Keratinocyte (primary cell): ENCODE results near the gene NRXN2. TPM values are rescaled to one million over a fixed set of nuclear protein-coding genes. Genes with fewer than 3 reads are reported as not detected.

Experiments
- DNase-seq: peaks from one replicate; pipeline ENCODE4 v3.0.0-alpha.2; 2011; ENCODE audit warnings: low read depth, missing footprints, low spot score
- FAIRE-seq: peaks from 2 replicates; lab custom pipeline; 2011; peaks lifted over from hg19 to GRCh38; lab: Jason Lieb, UNC
- H2AFZ ChIP-seq: 2 replicates; pipeline ENCODE4 v1.6.0; 2012; ENCODE audit warnings: low read length, control low read depth, inconsistent platforms; ENCODE audit not compliant: control insufficient read depth
- H3K27ac ChIP-seq: 2 replicates; pipeline ENCODE4 v1.5.1; 2011; ENCODE audit warnings: low read length; ENCODE audit not compliant: control insufficient read depth, insufficient read depth
- H3K27me3 ChIP-seq: 3 replicates; pipeline ENCODE4 v1.6.0; 2011; ENCODE audit warnings: low read length; ENCODE audit not compliant: control insufficient read depth, insufficient read depth; ENCODE audit errors: extremely low read depth
- H3K36me3 ChIP-seq, 2 experiments: 2 replicates in 1 of 2; 3 replicates in 1 of 2; pipeline ENCODE4 v1.5.1; 2011; ENCODE audit warnings: low read length in 2 of 2, mild to moderate bottlenecking in 1 of 2; ENCODE audit not compliant: control insufficient read depth in 2 of 2, insufficient read depth in 2 of 2; ENCODE audit errors: extremely low read depth in 1 of 2
- H3K4me1 ChIP-seq: 3 replicates; pipeline ENCODE4 v1.5.1; 2011; ENCODE audit warnings: low read length; ENCODE audit not compliant: control insufficient read depth, insufficient read depth; ENCODE audit errors: extremely low read depth
- H3K4me2 ChIP-seq: 3 replicates; pipeline ENCODE4 v1.6.0; 2011; ENCODE audit warnings: low read depth, low read length; ENCODE audit not compliant: control insufficient read depth, insufficient read depth; ENCODE audit errors: extremely low read depth
- H3K4me3 ChIP-seq, 3 experiments: fragments of 200-600 bp in 1 of 3; sonication (generic) in 1 of 3; 2 replicates in 2 of 3; 3 replicates in 1 of 3; pipeline ENCODE4 v1.5.1; 2011 to 2016; ENCODE audit warnings: low read length in 3 of 3, mild to moderate bottlenecking in 3 of 3, control low read depth in 2 of 3, inconsistent platforms in 1 of 3, low read depth in 1 of 3, mixed read lengths in 1 of 3, mixed run types in 1 of 3, moderate library complexity in 1 of 3; ENCODE audit not compliant: control insufficient read depth in 2 of 3, insufficient read depth in 2 of 3; ENCODE audit errors: extremely low read depth in 1 of 3
- H3K79me2 ChIP-seq: 2 replicates; pipeline ENCODE4 v1.6.0; 2012; ENCODE audit warnings: low read length; ENCODE audit not compliant: control insufficient read depth, insufficient read depth
- H3K9ac ChIP-seq: 3 replicates; pipeline ENCODE4 v1.6.0; 2011; ENCODE audit warnings: low read length; ENCODE audit not compliant: control insufficient read depth, insufficient read depth; ENCODE audit errors: extremely low read depth
- H3K9me1 ChIP-seq: 3 replicates; pipeline ENCODE4 v1.6.0; 2011; ENCODE audit warnings: low read length; ENCODE audit not compliant: control insufficient read depth, insufficient read depth; ENCODE audit errors: extremely low read depth
- H3K9me3 ChIP-seq: 2 replicates; pipeline ENCODE4 v1.5.1; 2012; ENCODE audit warnings: low read depth, low read length; ENCODE audit not compliant: control insufficient read depth
- H4K20me1 ChIP-seq: 3 replicates; pipeline ENCODE4 v1.6.0; 2011; ENCODE audit warnings: low read length; ENCODE audit not compliant: control insufficient read depth, insufficient read depth; ENCODE audit errors: extremely low read depth
- CTCF ChIP-seq, 3 experiments: IDR thresholded peaks in 1 of 3; conservative IDR thresholded peaks in 1 of 3; optimal IDR thresholded peaks in 1 of 3; 2 replicates in 2 of 3; 3 replicates in 1 of 3; pipeline versions ENCODE3 to v1.5.1; 2011; ENCODE audit warnings: low read length in 3 of 3, mild to moderate bottlenecking in 3 of 3, moderate library complexity in 2 of 3, control low read depth in 1 of 3, inconsistent platforms in 1 of 3; ENCODE audit not compliant: insufficient read depth in 2 of 3; ENCODE audit errors: extremely low read depth in 1 of 3
- EZH2 ChIP-seq: IDR thresholded peaks from one replicate; pipeline ENCODE4 v1.6.1; 2012; ENCODE audit warnings: inconsistent platforms, mild to moderate bottlenecking, low read length, moderate library complexity
- dilution Hi-C: fragments of 300-500 bp; cut with MboI; formaldehyde crosslinking; loops from one replicate; pipeline ENCODE4 v1.7.0; 2020; ENCODE audit warnings: low sequenced_read_pairs; ENCODE audit not compliant: extremely low pct_ligation_motif_present
- polyA plus RNA-seq, 5 experiments: library from polyadenylated mRNA; depleted of rRNA in 3 of 5; stranded (reverse) in 3 of 5; stranded (forward) in 1 of 5; unstranded in 1 of 5; fragments of >200 nt; gene quantifications; 1 replicate in 1 of 5; 2 replicates in 3 of 5; 3 replicates in 1 of 5; pipeline versions ENCODE4 v1.2.1 to v1.2.3, GENCODE V29; 2011 to 2012; ENCODE audit warnings: missing spikeins in 2 of 5, low read depth in 1 of 5, low replicate concordance in 1 of 5

The NRXN2 gene
- polyA plus RNA-seq, 1 donor (not counting 4 experiments of a cell fraction or from before 2014, with no cell fraction given), result not detected

- dilution Hi-C loops, result no loop called here
- no peak for DNase-seq
- Histone ChIP-seq H3K4me1 (no peaks in the 10 kb centered on the region), H3K27me3 (peaks cover 51% of the 10 kb centered on the region), H3K4me2 (no peak overlapping the region), H4K20me1 (no peaks in the 10 kb centered on the region), H3K9me3 (no peaks in the 10 kb centered on the region), H3K9me1 (no peaks in the 10 kb centered on the region), H2AFZ (no peak overlapping the region), H3K79me2 (no peaks in the 10 kb centered on the region), H3K27ac (no peak overlapping the region), H3K4me3 (no peak overlapping the region), H3K36me3 (no peaks in the 10 kb centered on the region), H3K9ac (no peak overlapping the region)
- no peak for FAIRE-seq
- TF ChIP-seq CTCF (optimal IDR thresholded peaks at IDR 0.05 in 1 of 3, IDR thresholded peaks at IDR 0.05 in 1 of 3, conservative IDR thresholded peaks at IDR 0.05 in 1 of 3; ENCODE audit: extremely low read depth in 1 of 3, insufficient read depth in 2 of 3, low read length in 3 of 3), result no peak
- no peak for TF ChIP-seq EZH2
Measured at GRCh38 chr11:64609436-64610047, 113.5 kb downstream of the NRXN2 start.

GRCh38 chr11:64608636-64609035 lies 114.4 kb downstream of the NRXN2 start:
- H4K20me1 ChIP-seq, result no peaks in the 10 kb centered on the region
- H3K9ac ChIP-seq, result no peak overlapping the region
- dilution Hi-C loops, result no loop called here
- H2AFZ ChIP-seq, result no peak overlapping the region
- H3K36me3 ChIP-seq, result no peaks in the 10 kb centered on the region
- H3K4me1 ChIP-seq, result no peaks in the 10 kb centered on the region
- DNase-seq (no peak), FAIRE-seq (no peak)
- H3K27me3 ChIP-seq, result peaks cover 50% of the 10 kb centered on the region
- no peak overlapping the region for H3K27ac ChIP-seq
- H3K4me2 ChIP-seq, result no peak overlapping the region
- no peak for TF ChIP-seq EZH2
- no peak for TF ChIP-seq CTCF (optimal IDR thresholded peaks at IDR 0.05 in 1 of 3, IDR thresholded peaks at IDR 0.05 in 1 of 3, conservative IDR thresholded peaks at IDR 0.05 in 1 of 3; ENCODE audit: extremely low read depth in 1 of 3, insufficient read depth in 2 of 3, low read length in 3 of 3)
- H3K4me3 ChIP-seq, result no peak overlapping the region
- no peaks in the 10 kb centered on the region for H3K9me3 ChIP-seq
- no peaks in the 10 kb centered on the region for H3K9me1 ChIP-seq
- no peaks in the 10 kb centered on the region for H3K79me2 ChIP-seq
